Karpas-422 (cell line): ENCODE measurements around the gene MNAT1. TPM values are rescaled to one million over a fixed set of nuclear protein-coding genes. Genes with fewer than 3 reads are reported as not detected.
A peak's percentile ranks its signal among the peaks of the same experiment; 100 is the strongest.

ENCODE experiments used
- DNase-seq: peaks from one replicate; pipeline ENCODE4 v3.0.0-alpha.2; 2015
- H2AFZ ChIP-seq: fragments of 200-600 bp; sonication (generic); 2 replicates; pipeline ENCODE4 v1.6.1; 2014; ENCODE audit warnings: antibody characterized with exemption, low read length, mixed read lengths
- H3K27ac ChIP-seq: fragments of 200-600 bp; sonication (generic); 2 replicates; pipeline ENCODE4 v1.5.1; 2014; ENCODE audit warnings: mild to moderate bottlenecking, low read length, moderate library complexity
- H3K27me3 ChIP-seq: fragments of 200-600 bp; sonication (generic); 2 replicates; pipeline ENCODE4 v1.6.1; 2014; ENCODE audit warnings: low read length, mixed read lengths
- H3K36me3 ChIP-seq: fragments of 200-600 bp; sonication (generic); 2 replicates; pipeline ENCODE4 v1.6.1; 2014; ENCODE audit warnings: low read length, mixed read lengths; ENCODE audit not compliant: insufficient read depth
- H3K4me1 ChIP-seq: fragments of 200-600 bp; sonication (generic); 2 replicates; pipeline ENCODE4 v1.6.1; 2014; ENCODE audit warnings: mild to moderate bottlenecking, low read length, mixed read lengths
- H3K4me2 ChIP-seq: fragments of 200-600 bp; sonication (generic); 2 replicates; pipeline ENCODE4 v1.6.1; 2014; ENCODE audit warnings: low read length, low read depth, mild to moderate bottlenecking; ENCODE audit not compliant: poor library complexity, severe bottlenecking
- H3K4me3 ChIP-seq: fragments of 200-600 bp; sonication (generic); 2 replicates; pipeline ENCODE4 v1.5.1; 2014; ENCODE audit warnings: mild to moderate bottlenecking, antibody characterized with exemption, low read length, mixed read lengths
- H3K79me2 ChIP-seq: fragments of 200-600 bp; sonication (generic); 2 replicates; pipeline ENCODE4 v1.6.1; 2014; ENCODE audit warnings: mild to moderate bottlenecking, low read length, mixed read lengths
- H3K9ac ChIP-seq: fragments of 200-600 bp; sonication (generic); 2 replicates; pipeline ENCODE4 v1.6.0; 2014; ENCODE audit warnings: low read length
- H3K9me2 ChIP-seq: fragments of 200-600 bp; sonication (generic), shearing (Covaris generic); replicated peaks from 2 replicates; pipeline ENCODE4 v1.6.0; 2014; ENCODE audit warnings: mild to moderate bottlenecking, low read length, moderate library complexity; ENCODE audit not compliant: insufficient read depth
- H3K9me3 ChIP-seq: fragments of 300-700, 200-600 bp; sonication (generic); 2 replicates; pipeline ENCODE4 v1.6.1; 2014; ENCODE audit warnings: low read length, mixed read lengths
- H4K20me1 ChIP-seq: fragments of 200-600 bp; sonication (generic); 2 replicates; pipeline ENCODE4 v1.6.1; 2014; ENCODE audit warnings: mild to moderate bottlenecking, antibody characterized with exemption, low read length, low read depth; ENCODE audit not compliant: insufficient read depth
- total RNA-seq: library from RNA; depleted of rRNA; stranded (reverse); fragments of >200 nt; shearing (Covaris generic); gene quantifications from 2 replicates; pipeline ENCODE4 v1.2.3, GENCODE V29; 2014; ENCODE audit warnings: low replicate concordance

MNAT1 gene
- total RNA-seq, 1 experiment from 2014 or later, result 230 TPM

DNA sequence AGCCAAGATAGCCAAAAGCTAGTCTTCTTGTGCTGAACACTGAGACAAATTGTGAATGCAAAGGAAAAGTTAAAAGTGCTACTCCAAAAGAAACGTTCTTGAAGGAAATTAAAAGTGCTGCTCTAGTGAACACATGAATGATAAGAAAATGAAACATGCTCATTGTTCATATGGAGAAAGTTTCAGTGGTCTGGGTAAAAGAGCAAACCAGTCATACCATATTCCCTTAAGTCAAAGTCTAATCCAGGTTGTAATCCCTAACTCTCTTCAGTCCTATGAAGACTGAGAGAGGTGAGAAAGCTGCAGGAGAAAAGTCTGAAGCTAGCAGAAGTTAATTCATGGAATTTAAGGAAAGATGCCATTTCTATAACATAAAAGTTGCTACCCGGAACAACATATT lies 121.5 kb downstream of the MNAT1 start:
- no peak for DNase-seq
- peaks cover 63% of the 10 kb centered on the region for H3K79me2 ChIP-seq
- peaks cover 32% of the 10 kb centered on the region for H3K36me3 ChIP-seq
- H2AFZ ChIP-seq, result no peak overlapping the region
- H3K9me2 ChIP-seq, result no peaks in the 10 kb centered on the region
- no peaks in the 10 kb centered on the region for H4K20me1 ChIP-seq
- H3K27me3 ChIP-seq, result no peaks in the 10 kb centered on the region
- peaks cover 3% of the 10 kb centered on the region; the same call in 1 of the 2 replicates for H3K9me3 ChIP-seq
- no peak overlapping the region for H3K4me3 ChIP-seq
- no peak overlapping the region for H3K9ac ChIP-seq
- peaks cover 17% of the 10 kb centered on the region for H3K4me1 ChIP-seq
- no peak overlapping the region for H3K27ac ChIP-seq
- no peak overlapping the region for H3K4me2 ChIP-seq

DNA sequence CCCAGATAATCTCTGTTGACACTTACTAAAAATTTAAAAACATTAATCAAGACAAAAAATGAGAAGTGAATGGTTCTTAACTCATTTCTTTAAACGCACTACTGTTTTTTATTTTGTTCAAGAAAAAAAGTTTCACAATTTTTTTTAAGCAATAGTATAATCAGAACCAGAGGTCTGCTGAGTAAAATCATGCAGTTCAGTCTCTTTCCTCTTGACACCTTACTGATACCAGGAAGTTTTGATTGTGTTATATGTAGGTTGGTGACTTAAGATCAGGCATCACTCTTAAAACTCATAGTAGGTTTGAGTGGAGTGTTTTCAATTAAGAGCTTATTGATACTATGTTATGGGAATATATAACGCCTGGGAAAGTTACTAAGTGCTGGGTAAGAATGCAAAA lies 125.0 kb downstream of the MNAT1 start:
- H3K79me2 ChIP-seq, result peaks cover 69% of the 10 kb centered on the region
- H3K27me3 ChIP-seq, result no peaks in the 10 kb centered on the region
- no peaks in the 10 kb centered on the region for H3K9me2 ChIP-seq
- H2AFZ ChIP-seq, result no peak overlapping the region
- no peak overlapping the region for H3K4me3 ChIP-seq
- peaks cover 20% of the 10 kb centered on the region for H3K36me3 ChIP-seq
- no peak for DNase-seq
- peaks cover 48% of the 10 kb centered on the region for H3K4me1 ChIP-seq
- peak overlapping the region; percentile 12 for H3K27ac ChIP-seq
- H3K9me3 ChIP-seq, result peaks cover 3% of the 10 kb centered on the region; the same call in 1 of the 2 replicates
- H3K4me2 ChIP-seq, result no peak overlapping the region
- H3K9ac ChIP-seq, result no peak overlapping the region
- H4K20me1 ChIP-seq, result no peaks in the 10 kb centered on the region

- Histone ChIP-seq H3K36me3 (peaks cover 6% of the 10 kb centered on the region), H2AFZ (no peak overlapping the region), H3K9me2 (no peaks in the 10 kb centered on the region), H3K27me3 (no peaks in the 10 kb centered on the region), H3K9ac (peak overlapping the region; percentile 27), H4K20me1 (no peaks in the 10 kb centered on the region), H3K4me1 (peaks cover 69% of the 10 kb centered on the region), H3K79me2 (peaks cover 78% of the 10 kb centered on the region), H3K4me2 (peak overlapping the region; percentile 55), H3K4me3 (peak overlapping the region; percentile 9), H3K9me3 (no peaks in the 10 kb centered on the region), H3K27ac (peak overlapping the region; percentile 78)
- DNase-seq, result no peak
These were observed 127.1 kb downstream of the MNAT1 start for GRCh38 chr14:60861545-60862140.

- Histone ChIP-seq H3K9me3 (no peaks in the 10 kb centered on the region), H3K4me3 (peak overlapping the region; percentile 9), H3K4me2 (peak overlapping the region; percentile 55), H3K36me3 (peaks cover under 1% of the 10 kb centered on the region; the same call in 1 of the 2 replicates), H3K4me1 (peaks cover 76% of the 10 kb centered on the region), H3K9me2 (no peaks in the 10 kb centered on the region), H3K27me3 (no peaks in the 10 kb centered on the region), H4K20me1 (no peaks in the 10 kb centered on the region), H3K9ac (peak overlapping the region; percentile 27), H3K79me2 (peaks cover 83% of the 10 kb centered on the region), H2AFZ (no peak overlapping the region), H3K27ac (peak overlapping the region; percentile 78)
- peak; percentile 86 for DNase-seq
These were observed 127.7 kb downstream of the MNAT1 start for GRCh38 chr14:60862283-60862682.

- Histone ChIP-seq H4K20me1 (no peaks in the 10 kb centered on the region), H3K9me2 (no peaks in the 10 kb centered on the region), H3K9ac (no peak overlapping the region), H3K36me3 (peaks cover under 1% of the 10 kb centered on the region; the same call in 1 of the 2 replicates), H3K4me3 (no peak overlapping the region), H3K79me2 (peaks cover 93% of the 10 kb centered on the region), H3K27me3 (no peaks in the 10 kb centered on the region), H2AFZ (no peak overlapping the region), H3K4me1 (peaks cover 85% of the 10 kb centered on the region), H3K4me2 (no peak overlapping the region), H3K27ac (peak overlapping the region; percentile 78), H3K9me3 (no peaks in the 10 kb centered on the region)
- no peak for DNase-seq
These were observed 128.7 kb downstream of the MNAT1 start for GRCh38 chr14:60863249-60863648.

- Histone ChIP-seq H3K4me1 (peaks cover 88% of the 10 kb centered on the region), H2AFZ (no peak overlapping the region), H3K27me3 (no peaks in the 10 kb centered on the region), H4K20me1 (no peaks in the 10 kb centered on the region), H3K9me2 (no peaks in the 10 kb centered on the region), H3K9me3 (no peaks in the 10 kb centered on the region), H3K9ac (peak overlapping the region; percentile 7; the same call in 1 of the 2 replicates), H3K36me3 (peaks cover 5% of the 10 kb centered on the region; the same call in 1 of the 2 replicates), H3K4me3 (no peak overlapping the region), H3K79me2 (peaks cover 88% of the 10 kb centered on the region), H3K27ac (peak overlapping the region; percentile 63), H3K4me2 (peak overlapping the region; percentile 48)
- DNase-seq, result no peak
These were observed 131.0 kb downstream of the MNAT1 start for GRCh38 chr14:60865378-60866127.

DNA sequence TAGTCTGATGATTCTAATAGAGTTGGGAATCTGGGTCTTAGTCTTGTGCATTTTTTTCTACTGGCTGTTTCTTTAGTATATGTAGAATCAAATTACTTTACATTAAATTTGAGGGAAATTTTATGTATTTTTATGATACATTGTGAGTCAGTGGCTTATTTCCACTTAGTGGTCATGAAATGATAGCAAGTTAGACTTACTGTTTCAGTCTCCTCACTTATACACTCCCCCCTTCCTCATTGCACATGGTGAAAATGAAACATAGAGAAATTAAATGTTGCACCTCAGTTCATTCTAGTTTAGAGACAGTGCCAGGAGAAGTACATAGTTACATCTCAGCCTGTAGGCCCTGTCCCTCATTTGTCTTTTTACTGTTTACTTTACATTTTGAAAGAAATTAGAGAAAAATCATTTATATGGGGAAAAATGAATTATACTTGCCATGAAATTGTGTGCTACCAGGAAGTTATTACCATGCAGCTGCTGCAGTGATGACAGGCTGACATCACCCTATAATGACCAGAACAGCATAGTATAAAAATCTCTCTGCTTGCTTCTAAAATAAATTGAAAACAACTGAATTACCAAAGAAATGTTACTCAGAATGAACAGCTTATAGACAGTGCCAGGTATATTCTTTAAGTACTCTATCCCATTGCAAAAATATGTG lies 133.1 kb downstream of the MNAT1 start:
- H3K4me2 ChIP-seq, result peak overlapping the region; percentile 48
- no peaks in the 10 kb centered on the region for H3K9me3 ChIP-seq
- H3K27ac ChIP-seq, result peak overlapping the region; percentile 63
- H3K9ac ChIP-seq, result no peak overlapping the region
- H3K27me3 ChIP-seq, result no peaks in the 10 kb centered on the region
- H3K36me3 ChIP-seq, result peaks cover 5% of the 10 kb centered on the region; the same call in 1 of the 2 replicates
- no peaks in the 10 kb centered on the region for H4K20me1 ChIP-seq
- DNase-seq, result peak; percentile 62
- no peak overlapping the region for H2AFZ ChIP-seq
- no peaks in the 10 kb centered on the region for H3K9me2 ChIP-seq
- no peak overlapping the region for H3K4me3 ChIP-seq
- H3K79me2 ChIP-seq, result peaks cover 86% of the 10 kb centered on the region
- H3K4me1 ChIP-seq, result peaks cover 76% of the 10 kb centered on the region

DNA sequence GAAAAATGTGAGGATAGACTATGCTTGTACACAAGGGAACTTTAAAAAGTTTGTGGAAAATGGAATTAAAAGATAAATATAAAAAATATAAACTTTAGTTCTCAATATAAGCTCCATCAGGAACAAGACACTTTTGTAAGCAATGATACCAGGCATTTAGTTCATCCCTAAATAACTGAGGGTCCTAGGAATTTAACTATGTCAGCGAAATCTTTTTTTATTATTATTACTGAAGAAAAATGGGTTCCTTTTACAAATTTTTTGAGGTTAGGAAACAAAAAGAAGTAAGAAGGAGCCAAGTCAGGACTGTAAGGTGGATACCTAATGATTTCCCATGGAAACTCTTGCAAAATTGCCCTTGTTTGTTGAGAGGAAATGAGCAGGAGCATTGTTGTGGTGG lies 143.6 kb downstream of the MNAT1 start:
- Histone ChIP-seq H3K27me3 (no peaks in the 10 kb centered on the region), H3K27ac (no peak overlapping the region), H3K9ac (no peak overlapping the region), H3K79me2 (peaks cover 87% of the 10 kb centered on the region), H3K4me3 (no peak overlapping the region), H3K4me1 (peaks cover 12% of the 10 kb centered on the region; the same call in 1 of the 2 replicates), H3K9me3 (peaks cover 2% of the 10 kb centered on the region; the same call in 1 of the 2 replicates), H3K36me3 (peaks cover 39% of the 10 kb centered on the region), H3K9me2 (no peaks in the 10 kb centered on the region), H2AFZ (no peak overlapping the region), H4K20me1 (no peaks in the 10 kb centered on the region), H3K4me2 (no peak overlapping the region)
- DNase-seq, result no peak
